CD4-positive, alpha-beta T cell treated with Interleukin-6 for 4 hours (primary cell): ENCODE measurements around the gene MLYCD.

Source experiments
- DNase-seq: peaks from one replicate; pipeline ENCODE4 v3.0.0-alpha.2; 2020; ENCODE audit warnings: mixed read lengths

The MLYCD gene

DNA sequence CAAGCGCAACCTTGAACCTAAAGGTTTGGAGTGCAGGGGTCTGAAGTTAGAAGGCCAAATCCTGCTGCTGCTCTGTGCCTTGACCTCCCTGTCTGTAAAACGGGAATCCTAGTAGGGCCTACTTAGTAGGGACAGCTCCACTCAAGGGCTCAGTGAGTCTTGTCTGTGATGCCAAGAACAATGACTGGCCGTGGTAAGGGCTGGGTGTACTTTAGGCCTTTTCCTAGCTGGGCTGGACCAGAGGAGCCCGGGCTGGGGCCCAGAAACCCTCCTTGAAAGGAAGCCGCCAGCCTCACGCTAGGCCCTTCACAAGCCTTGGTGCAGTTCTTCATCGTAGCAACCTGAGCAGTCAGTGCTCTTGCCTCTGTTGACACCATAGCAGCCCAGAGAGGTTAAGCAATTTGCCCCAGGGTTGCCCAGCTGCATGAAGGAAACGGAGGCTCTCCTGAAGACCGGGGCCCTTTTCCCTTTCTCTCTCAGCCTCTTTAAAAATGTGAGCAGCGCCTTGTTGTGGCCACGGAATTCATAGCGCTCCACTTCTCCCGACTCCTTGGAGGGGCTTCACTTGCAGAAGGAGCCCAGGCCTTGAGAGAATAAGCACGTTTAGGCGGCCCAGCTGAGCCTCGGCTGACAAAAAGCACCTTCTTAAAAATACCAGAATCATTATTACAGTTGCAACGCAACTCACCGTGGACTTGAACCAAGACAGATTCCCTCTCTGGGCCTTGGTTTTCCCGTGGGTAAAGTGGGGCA lies 73.5 kb downstream of the MLYCD start:
- DNase-seq = no peak

DNA sequence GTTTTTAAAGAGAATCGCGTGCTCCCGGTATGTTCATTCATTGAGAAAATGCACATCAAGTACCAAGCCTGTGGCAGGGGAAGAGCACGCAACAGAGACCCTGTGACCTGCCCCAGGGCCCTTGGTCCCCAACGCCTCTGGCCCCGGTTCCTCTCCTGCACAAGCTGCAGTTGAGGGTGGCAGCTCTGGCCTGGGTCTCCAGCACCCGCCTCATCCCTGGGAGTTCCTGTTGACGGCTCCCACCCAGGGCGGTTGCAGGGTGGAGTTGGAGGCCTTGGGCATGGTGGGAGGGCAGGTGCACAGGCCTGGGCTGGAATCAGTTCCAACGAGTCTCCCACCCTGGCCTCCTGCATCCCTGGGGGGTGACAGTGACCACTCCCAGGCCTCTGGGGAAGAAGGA lies 74.2 kb downstream of the MLYCD start:
- no peak for DNase-seq

DNA sequence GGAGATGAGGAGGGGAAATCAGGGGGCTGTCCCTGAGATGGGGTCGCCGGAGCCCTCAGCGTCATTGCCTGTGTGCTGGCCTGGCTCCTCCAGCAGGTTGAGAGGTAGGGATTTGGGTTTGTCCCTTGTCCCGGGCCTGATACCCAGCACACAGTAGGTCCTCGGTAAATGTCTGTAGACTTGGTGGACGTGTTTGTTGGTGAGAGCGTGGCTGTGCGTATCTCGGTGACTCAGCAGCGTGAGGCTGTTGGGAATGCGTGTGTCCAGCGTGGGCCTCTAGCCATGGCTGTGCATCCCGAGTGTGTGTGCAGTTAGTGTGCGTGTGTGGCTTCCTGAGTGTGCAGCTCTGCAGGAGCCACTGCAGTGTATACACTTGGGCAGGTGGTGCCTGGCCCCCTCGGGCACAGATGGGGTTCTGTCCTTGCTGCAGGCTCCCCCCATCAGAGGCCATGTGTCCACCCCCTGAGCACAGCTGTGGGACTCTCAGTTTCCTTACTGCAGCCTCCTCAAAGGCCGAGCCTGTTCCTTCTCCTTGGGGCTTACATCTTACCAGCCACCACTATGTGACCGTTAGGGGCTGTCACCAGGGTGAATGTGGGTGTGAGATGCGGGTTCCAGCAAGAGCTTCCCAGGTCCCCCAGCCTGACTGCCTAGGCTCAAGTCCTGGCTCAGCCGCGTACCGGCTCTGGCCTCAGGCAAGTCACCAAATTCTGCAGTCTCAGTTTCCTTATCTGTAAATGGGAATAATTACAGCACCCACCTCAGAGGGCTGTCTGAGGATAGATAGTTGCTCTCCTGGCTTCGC lies 74.9 kb downstream of the MLYCD start:
- no peak for DNase-seq

DNA sequence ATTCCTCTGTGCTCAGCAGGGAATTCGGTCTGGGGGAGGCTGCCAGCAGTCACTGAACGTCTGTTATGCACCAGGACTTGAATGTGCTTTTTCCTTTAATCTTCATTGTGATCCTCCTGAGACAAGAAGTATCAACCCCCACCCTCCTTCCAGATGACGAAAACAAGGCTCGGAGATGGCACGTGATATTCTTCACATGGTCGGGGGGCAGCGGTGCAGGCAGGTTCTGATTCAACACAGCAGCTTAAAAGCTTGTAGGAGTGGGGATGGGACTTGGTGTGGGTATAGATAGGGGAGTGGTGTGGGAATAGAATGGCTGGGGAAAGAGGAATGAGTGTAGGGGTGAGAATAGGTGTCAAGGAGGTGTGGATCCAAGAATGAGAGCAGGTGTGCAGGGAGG lies 75.6 kb downstream of the MLYCD start:
- DNase-seq = no peak

DNA sequence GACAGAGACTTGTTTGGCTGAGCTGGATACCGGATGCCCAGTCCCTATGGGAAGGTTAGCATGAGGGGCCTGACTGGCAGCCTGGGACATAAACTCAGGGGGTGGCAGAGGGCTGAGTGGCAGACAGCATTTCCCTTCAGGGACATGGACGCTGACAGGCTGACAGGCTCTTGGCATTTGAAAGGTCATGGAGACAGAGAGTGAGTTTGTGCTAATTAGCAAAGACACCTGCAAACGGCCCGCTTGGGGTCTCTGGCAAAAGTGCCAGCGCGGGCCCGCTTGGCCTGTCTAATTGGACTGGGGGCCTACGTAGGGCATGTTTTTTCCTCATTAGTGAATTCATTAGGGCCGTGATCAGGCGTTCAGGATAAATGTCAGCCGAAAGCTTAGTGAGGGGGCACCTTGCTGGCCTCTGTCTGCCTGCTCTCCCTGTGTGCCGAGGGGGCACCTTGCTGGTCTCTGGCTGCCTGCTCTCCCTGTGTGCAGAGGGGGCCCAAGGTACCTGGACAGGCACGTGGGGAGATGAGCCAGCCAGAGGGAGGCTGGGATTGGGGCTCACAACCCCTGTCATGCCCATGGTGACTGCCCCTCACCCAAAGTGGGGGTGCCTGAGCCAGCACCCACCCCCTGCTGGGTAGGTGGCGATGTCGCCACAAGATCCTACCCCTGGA lies 76.8 kb downstream of the MLYCD start:
- no peak for DNase-seq
